ENCODE results near the gene NOTCH3.

The NOTCH3 gene

GRCh38 chr19:15142313-15142712 is 58.5 kb downstream of the NOTCH3 start:
- TF ChIP-seq, protein P1, sequence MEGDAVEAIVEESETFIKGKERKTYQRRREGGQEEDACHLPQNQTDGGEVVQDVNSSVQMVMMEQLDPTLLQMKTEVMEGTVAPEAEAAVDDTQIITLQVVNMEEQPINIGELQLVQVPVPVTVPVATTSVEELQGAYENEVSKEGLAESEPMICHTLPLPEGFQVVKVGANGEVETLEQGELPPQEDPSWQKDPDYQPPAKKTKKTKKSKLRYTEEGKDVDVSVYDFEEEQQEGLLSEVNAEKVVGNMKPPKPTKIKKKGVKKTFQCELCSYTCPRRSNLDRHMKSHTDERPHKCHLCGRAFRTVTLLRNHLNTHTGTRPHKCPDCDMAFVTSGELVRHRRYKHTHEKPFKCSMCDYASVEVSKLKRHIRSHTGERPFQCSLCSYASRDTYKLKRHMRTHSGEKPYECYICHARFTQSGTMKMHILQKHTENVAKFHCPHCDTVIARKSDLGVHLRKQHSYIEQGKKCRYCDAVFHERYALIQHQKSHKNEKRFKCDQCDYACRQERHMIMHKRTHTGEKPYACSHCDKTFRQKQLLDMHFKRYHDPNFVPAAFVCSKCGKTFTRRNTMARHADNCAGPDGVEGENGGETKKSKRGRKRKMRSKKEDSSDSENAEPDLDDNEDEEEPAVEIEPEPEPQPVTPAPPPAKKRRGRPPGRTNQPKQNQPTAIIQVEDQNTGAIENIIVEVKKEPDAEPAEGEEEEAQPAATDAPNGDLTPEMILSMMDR (IDR thresholded peaks at IDR 0.05; ENCODE audit: low read depth, low read length): no peak
- no peak for DNase-seq (ENCODE audit: extremely low read depth, low read depth)

DNA sequence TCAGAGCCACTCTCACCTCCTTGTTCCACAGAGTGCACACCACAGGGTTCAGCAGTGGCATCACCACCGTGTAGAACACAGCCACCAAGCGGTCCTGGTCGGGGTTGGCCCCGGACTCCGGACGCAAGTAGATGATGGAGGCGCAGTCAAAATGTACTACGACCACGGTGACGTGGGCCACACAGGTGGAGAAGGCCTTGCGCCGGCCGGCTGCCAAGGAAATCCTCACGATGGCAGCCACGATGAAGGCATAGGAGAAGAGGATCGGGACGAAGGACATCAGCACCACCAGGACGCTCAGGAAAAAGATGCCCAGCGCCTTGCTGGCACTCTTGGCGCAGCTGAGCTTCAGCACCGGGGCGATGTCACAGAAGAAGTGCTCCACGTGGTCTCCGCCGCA is 59.7 kb downstream of the NOTCH3 start:
- DNase-seq (ENCODE audit: extremely low read depth, low read depth): no peak
- TF ChIP-seq, protein P1 (IDR thresholded peaks at IDR 0.05; ENCODE audit: low read depth, low read length): no peak

GRCh38 chr19:15138427-15138826 is 62.4 kb downstream of the NOTCH3 start:
- TF ChIP-seq, protein P1 (IDR thresholded peaks at IDR 0.05; ENCODE audit: low read depth, low read length): no peak
- DNase-seq (ENCODE audit: extremely low read depth, low read depth): no peak

DNA sequence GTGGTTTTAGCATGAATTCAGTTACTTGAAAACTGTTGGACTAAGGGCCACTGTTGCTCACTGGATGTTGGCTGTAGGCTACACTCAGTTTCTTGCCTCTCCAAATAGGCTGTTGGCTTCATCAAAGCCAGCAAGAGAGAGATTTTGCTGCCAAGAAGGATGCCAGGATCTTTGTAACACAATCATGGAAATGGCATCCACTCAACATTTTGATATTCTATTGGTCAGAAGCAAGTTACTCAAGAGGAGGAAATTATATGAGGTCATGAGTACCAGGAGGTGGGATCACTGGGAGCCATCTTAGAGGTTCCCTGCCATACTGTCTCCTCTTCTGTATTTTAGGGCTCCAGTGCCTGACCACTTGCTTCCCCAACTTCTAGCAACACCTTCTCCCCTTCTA is 63.0 kb downstream of the NOTCH3 start:
- no peak for DNase-seq (ENCODE audit: extremely low read depth, low read depth)
- TF ChIP-seq, protein P1 (IDR thresholded peaks at IDR 0.05; ENCODE audit: low read depth, low read length): no peak

- TF ChIP-seq, protein P1 (IDR thresholded peaks at IDR 0.05; ENCODE audit: low read depth, low read length): no peak
- no peak for DNase-seq (ENCODE audit: extremely low read depth, low read depth)
Observed at GRCh38 chr19:15136234-15136954, 64.4 kb downstream of the NOTCH3 start.

- TF ChIP-seq, protein P1 (IDR thresholded peaks at IDR 0.05; ENCODE audit: low read depth, low read length): no peak
- no peak for DNase-seq (ENCODE audit: extremely low read depth, low read depth)
Observed at GRCh38 chr19:15129856-15130585, 70.8 kb downstream of the NOTCH3 start.

- TF ChIP-seq, protein P1 (IDR thresholded peaks at IDR 0.05; ENCODE audit: low read depth, low read length): no peak
Observed at GRCh38 chr19:15128162-15128770, 72.5 kb downstream of the NOTCH3 start.

More at GRCh38 chr19:15128162-15128770, 72.5 kb downstream of the NOTCH3 start:
- DNase-seq (ENCODE audit: extremely low read depth, low read depth): no peak
